NCI-H82 treated with DMSO at 0.1 percent for 48 hours (cell line): ENCODE data around the gene MT1H.

Source experiments
- DNase-seq: peaks from one replicate; lab custom pipeline; 2025; ENCODE audit not compliant: unreplicated experiment; lab: John Stamatoyannopoulos, UW

Gene MT1H

DNA sequence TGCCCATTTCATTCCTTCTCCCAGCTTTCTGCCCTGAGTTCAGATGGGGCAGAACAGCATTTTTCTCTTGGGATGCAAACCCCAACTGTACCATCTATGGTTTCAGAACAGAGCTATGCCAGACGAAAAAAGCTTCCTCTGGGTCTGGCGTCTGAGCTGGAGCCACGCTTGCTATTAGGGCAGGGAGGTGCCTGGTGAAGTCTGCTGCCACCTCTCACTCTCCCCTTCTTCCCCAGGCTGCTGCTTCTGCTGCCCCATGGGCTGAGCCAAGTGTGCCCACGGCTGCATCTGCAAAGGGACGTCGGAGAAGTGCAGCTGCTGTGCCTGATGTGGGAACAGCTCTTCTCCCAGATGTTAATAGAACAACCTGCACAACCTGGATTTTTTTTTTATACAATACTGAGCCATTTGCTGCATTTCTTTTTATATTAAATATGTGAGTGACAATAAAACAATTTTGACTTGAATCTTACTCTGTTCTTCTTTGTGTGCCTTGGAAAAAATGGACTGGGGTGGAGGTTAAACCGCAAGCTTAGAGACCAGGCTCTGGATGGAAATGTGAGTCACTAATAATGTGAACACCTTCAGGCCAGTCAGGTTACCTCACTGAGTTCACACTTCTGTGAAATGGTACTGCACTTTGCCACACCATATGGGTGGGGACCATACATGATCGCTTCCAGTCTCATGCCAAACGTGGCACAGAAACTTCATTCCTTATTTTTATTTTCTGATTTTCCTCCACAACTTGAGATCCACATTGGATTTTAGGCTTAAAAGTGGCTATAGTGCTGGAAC, 32.8 kb upstream of the MT1H start:
- no peak for DNase-seq

DNA sequence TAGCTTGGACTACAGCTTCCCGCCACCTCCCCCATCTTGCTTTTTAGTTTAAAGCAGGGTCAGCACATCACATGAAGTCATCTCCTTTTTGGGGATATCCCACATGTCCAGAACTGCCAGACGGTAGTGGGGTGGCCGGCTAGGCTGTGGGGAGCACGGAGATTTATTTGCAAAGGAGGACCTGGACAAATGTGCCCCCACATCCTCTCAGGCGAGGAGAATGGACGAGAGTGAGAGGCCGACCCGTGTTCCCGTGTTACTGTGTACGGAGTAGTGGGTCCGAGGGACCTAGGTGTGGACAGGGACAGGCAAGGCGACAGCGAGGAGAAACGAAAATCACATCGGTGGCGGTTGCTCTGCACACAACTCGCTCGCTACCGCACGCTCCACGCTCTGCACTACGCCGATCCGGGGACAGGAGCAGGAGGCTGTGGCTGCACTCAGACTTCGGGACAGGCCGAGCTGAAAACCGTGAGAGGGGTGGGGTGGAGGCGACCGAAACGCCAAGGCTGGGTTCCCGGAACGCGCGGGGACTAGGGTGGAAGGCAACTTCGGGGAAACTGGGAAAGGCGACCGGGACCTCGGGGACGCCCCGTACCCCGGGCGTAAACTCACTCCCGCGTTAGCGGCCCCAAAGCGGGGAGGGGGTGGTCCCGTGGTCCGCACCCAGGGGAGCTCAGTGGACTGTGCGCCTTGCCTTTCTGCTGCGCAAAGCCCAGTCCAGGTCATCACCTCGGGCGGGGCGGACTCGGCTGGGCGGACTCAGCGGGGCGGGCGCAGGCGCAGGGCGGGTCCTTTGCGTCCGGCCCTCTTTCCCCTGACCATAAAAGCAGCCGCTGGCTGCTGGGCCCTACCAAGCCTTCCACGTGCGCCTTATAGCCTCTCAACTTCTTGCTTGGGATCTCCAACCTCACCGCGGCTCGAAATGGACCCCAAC, 31.5 kb upstream of the MT1H start, which contains the start of gene MT1A:
Gene MT1A (plus strand): TSS at position 853 of the 937 bp plus-strand sequence. CDS start 73 bp downstream, at position 926.
- no peak for DNase-seq

DNA sequence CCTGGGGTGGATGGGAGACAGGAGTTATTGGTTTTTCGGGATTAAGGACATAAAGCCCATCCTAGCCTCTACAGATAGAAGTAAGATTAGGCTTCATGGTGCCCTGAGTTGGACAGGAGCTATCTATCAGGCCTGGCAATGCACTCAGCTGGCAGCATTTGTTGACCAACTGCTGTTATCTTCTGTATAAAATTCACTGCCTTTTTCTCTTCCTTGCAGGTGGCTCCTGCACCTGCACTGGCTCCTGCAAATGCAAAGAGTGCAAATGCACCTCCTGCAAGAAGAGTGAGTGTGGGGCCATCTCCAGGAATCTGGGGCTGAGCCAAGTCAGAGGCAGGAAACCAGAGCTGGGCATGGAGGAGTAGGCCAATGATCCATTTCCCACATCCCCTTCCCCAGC, 30.6 kb upstream of the MT1H start:
- DNase-seq: no peak

DNA sequence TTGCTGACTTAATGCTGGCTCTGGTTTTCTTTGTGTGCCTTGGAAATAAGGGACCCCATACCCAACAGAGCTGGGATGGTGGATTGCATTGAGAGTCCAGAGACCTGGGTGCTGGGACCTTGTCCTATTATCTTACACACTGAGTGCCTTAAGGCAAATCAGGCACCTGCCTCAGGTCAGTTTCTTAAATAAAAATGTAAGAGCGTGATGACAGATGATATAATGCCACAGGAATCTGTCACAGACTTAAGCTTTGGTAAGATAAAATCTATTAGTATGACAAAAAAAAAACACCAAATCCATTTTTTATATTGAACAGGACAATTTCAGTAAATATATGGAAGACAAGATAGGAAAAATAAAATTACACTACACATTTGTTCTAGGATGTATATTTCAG, 29.5 kb upstream of the MT1H start:
- no peak for DNase-seq

GRCh38 chr16:56641166-56641565, 28.4 kb upstream of the MT1H start:
- DNase-seq: no peak

DNA sequence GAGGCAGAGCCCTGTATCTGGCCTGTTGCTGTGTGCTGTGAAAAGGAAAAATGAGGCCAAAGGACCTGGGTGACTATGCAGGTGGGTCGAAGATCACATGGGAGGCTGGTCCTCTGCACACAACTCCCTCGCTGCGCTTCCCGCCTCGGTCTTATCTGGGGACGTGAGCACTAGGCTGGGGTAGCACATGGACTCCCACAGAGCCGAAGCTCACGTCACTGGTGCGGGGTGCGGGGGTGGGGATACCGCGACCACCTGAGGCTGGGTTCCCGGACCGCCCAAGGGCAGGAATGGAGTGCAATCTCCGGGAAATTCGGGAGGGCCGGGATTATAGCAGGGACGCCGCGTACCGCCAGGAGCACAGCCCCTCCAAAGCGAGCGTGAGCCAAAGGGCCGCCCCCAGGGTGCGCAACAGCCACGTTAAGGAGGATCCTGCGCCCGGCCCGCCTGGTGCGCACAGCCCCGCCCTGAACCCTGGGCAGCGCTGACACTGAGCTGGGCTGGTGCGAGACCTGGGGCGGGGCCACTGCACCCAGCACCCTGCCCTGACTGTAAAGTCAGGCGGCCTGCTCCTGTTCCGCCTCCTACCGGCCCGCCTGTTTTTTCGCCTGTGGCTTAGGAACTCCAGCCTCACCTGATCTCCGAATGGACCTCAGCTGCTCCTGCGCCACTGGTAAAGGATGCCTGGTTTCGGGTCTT, 26.4 kb upstream of the MT1H start:
- DNase-seq: no peak

GRCh38 chr16:56643833-56644232, 25.8 kb upstream of the MT1H start:
- DNase-seq: no peak

GRCh38 chr16:56645311-56645710, 24.3 kb upstream of the MT1H start:
- DNase-seq: no peak

DNA sequence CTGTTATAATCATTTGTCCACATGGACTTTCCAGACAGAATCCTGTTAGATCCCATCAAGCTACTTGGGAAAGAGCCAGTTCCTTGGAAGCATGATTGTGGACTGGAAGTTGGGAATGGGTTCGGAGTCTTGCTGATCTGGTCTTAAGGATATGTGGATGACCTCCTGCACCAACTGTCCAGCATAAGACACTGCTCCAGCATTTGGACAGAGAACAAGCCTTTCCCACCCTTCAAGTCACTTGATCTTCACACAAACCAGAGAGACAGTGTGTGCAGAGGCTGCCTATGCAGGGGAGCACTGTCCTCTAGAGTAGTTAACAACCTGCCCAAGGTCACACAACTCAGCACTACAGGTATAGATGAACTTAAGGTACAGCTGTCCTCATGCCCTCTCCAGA, 23.8 kb upstream of the MT1H start:
- no peak for DNase-seq

DNA sequence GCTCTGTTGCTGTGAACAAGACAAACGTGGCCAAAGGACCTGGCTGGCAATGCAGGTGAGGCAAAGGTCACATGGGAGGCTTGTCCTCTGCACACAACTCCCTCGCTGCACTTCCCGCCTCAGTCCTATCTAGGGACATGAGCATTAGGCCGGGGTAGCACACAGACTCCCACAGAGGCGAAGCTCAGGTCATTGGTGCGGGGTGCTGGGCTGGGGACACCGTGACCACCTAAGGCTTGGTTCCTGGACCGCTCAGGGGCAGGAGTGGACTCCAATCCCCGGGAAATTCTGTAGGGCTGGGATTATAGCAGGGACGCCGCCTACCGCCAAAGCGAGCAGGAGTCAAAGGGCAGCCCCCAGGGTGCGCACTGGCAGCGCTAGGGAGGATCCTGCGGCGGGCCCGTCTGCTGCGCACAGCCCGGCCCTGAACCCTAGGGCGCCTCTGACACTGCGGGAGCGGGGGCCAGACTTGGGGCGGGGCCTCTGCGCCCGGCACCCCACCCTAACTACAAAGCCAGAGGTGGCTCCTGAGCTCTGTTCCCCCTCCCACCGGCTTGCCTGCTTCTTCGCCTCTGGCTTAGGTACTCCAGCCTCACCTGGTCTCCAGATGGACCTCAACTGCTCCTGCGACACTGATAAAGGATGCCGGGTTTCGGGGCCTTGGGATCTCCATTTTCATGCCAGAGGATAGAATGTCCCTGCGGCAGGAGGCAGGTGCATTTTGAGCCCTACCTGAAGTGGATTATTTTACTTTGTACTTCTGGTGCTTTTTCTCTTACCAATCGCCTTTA, 21.8 kb upstream of the MT1H start:
- no peak for DNase-seq

- DNase-seq: no peak
Measured at GRCh38 chr16:56649271-56649670, 20.3 kb upstream of the MT1H start.

GRCh38 chr16:56649820-56650219, 19.8 kb upstream of the MT1H start:
- no peak for DNase-seq

- DNase-seq: no peak
Measured at GRCh38 chr16:56651586-56651985, 18.0 kb upstream of the MT1H start, which contains the start of gene MT1B. TSS of gene MT1B (plus strand) at chr16:56651886. CDS start at chr16:56651954, 68 bp downstream.

GRCh38 chr16:56652600-56652999, 17.0 kb upstream of the MT1H start:
- no peak for DNase-seq

DNA sequence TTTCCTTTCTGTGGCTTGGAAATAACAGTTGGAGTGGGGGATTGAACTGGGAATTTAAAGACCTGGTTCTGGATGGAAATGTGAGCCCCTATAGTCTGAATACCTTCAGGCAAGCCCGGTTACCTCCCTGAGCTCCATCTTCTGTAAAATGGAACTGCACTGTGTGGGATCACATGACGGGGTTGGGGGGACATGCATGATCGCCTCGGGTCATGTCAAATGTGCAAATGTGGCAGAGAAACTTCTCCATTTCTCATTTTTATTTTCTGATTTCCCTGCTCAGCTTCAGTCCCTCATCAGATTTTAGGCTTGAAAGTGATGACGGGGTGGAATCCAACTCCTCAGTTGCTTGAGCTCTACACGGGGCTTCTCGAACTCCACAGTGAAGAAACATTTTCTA, 16.4 kb upstream of the MT1H start:
- DNase-seq: no peak

GRCh38 chr16:56657555-56658326, 11.9 kb upstream of the MT1H start, which contains the start of gene MT1F:
TSS of gene MT1F (plus strand) at chr16:56657959. CDS start at chr16:56658059, 100 bp downstream.
- DNase-seq: peak; percentile 8

DNA sequence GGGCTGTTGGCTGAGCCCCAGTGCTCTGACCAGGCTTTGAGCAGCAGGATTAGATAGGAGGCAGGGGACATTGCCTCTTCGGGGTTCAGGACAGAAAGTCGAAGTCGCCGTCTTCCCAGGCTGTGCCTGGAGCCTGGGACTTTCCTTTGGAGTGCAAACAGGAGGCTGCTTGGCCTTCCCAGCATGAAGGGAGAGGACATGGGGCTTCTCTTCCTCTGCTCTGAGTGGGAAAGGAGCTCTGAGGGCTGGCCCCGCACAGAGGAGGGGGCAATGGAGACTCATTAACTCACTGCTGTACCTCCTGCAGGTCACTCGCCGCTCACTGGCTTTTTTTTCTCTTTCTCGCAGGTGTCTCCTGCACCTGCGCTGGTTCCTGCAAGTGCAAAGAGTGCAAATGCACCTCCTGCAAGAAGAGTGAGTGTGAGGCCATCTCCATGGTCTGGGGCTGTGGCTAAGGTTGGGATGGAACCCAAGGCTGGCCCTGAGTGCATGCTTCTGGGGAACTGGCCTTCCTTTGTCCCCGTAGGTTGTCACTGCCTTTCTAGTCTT, 11.2 kb upstream of the MT1H start:
- DNase-seq: no peak

- no peak for DNase-seq
Measured at GRCh38 chr16:56662357-56663354, 7.0 kb upstream of the MT1H start.
